GM12892 (cell line): ENCODE data around the gene PGM1.

ENCODE experiments used
- POLR2A ChIP-seq: IDR thresholded peaks from 2 replicates; pipeline ENCODE4 v1.6.1; 2011; ENCODE audit warnings: low read depth, low read length, control low read depth
- POLR2AphosphoS5 ChIP-seq: IDR thresholded peaks from 2 replicates; pipeline ENCODE4 v1.6.1; 2011; ENCODE audit warnings: low read depth, low read length, control low read depth
- TAF1 ChIP-seq: IDR thresholded peaks from 2 replicates; pipeline ENCODE4 v1.6.1; 2011; ENCODE audit warnings: low read depth, mild to moderate bottlenecking, control low read depth, low read length, borderline replicate concordance

- no peak for TF ChIP-seq POLR2AphosphoS5
- no peak for TF ChIP-seq POLR2A
- no peak for TF ChIP-seq TAF1
Measured at GRCh38 chr1:63678200-63678599, 85.0 kb downstream of the PGM1 start.
